Heart left ventricle (tissue), 13 donors: ENCODE measurements around the gene OTOP3.

Experiments
- CTCF ChIP-seq, 12 donors: fragments of 200-600 bp; sonication (generic) in 4 of 12; IDR thresholded peaks; one replicate each; pipeline versions ENCODE4 v1.5.0 to v1.8.0; 2018 to 2022; ENCODE audit warnings: antibody characterized with exemption in 12 of 12, mild to moderate bottlenecking in 5 of 12
- POLR2A ChIP-seq, 2 donors: fragments of 450-650 bp; IDR thresholded peaks; one replicate each; pipeline ENCODE4 v1.6.1; 2017; ENCODE audit warnings: antibody characterized with exemption in 2 of 2, mild to moderate bottlenecking in 2 of 2, moderate library complexity in 2 of 2
- donor health status: ischemic (EF 13 %, LVEDD 7.1; RV severe dilation, severe dysfunction).
- donor health status: DM: no; HTN: yes; CAD: no.
- donor health status: DM: no; HTN: no; CAD: no.
- donor health status: ischemic (EF 25% LVEDD 6.9; RV normal size, moderate dysfunction).
- donor health status: ischemic (EF 25% LVEDD 5.7; RV mildly dilated, moderate dysfunction).
- donor health status: ischemic (EF 35%, LVEDD 5.7; RV mildly dilated, moderate dysfunction).
- donor health status: nonischemic (EF 11% LVEDD 7.7; RV severe dilation, severe dysfunction).
- donor health status: DM: yes; HTN: yes; CAD: no.
- donor health status: PGD.
- donor health status: ischemic (EF 29% LVEDD 5.4; RV normal size, mild dysfunction).
- donor health status: nonischemic (EF 23%, LVEDD 6.1; RV moderate dilation, normal function).

- no peak for TF ChIP-seq POLR2A (IDR thresholded peaks at IDR 0.05)
- no peak for TF ChIP-seq CTCF (IDR thresholded peaks at IDR 0.05)
Observed at GRCh38 chr17:74945543-74945942, 9.8 kb downstream of the OTOP3 start.
